Measurements from ENCODE around the gene RFNG. TPM values are rescaled to one million over a fixed set of nuclear protein-coding genes. Genes with fewer than 3 reads are reported as not detected.

The RFNG gene
- total and polyA plus RNA-seq, 2 of the 13 experiments (the other 11 are each of a cell fraction or from before 2014, with no cell fraction given), result 61.4 to 64.0 TPM

- TF ChIP-seq ASH2L (IDR thresholded peaks at IDR 0.05; ENCODE audit: insufficient read length, low read depth, low read length) (peak; percentile 74), ARNTL (CRISPR knock-in tag; IDR thresholded peaks at IDR 0.05) (peak; percentile 61; the same call in 1 of the 2 replicates), TBP (CRISPR knock-in tag; IDR thresholded peaks at IDR 0.05) (no peak), RXRA (CRISPR knock-in tag; IDR thresholded peaks at IDR 0.05) (peak; percentile 94), ATF7 (IDR thresholded peaks at IDR 0.05) (no peak), ATF7 (CRISPR knock-in tag; IDR thresholded peaks at IDR 0.05) (peak; percentile 68; the same call in 1 of the 2 replicates), ZSCAN21 (CRISPR knock-in tag; IDR thresholded peaks at IDR 0.05; ENCODE audit: borderline replicate concordance) (peak; percentile 88; the same call in 1 of the 2 replicates), SUZ12 (IDR thresholded peaks at IDR 0.05; ENCODE audit: low read depth, low read length) (0 out of 2 replicates have a peak, but pooled peaks have one; percentile 9), ZNF557 (CRISPR knock-in tag; IDR thresholded peaks at IDR 0.05) (no peak), THAP8 (CRISPR knock-in tag; IDR thresholded peaks at IDR 0.05; ENCODE audit: borderline replicate concordance) (no peak; the same call in 1 of the 2 replicates), SOX13 (IDR thresholded peaks at IDR 0.05) (no peak; the same call in 1 of the 2 replicates), SOX13 (CRISPR knock-in tag; conservative IDR thresholded peaks at IDR 0.05 in 1 of 2, IDR thresholded peaks at IDR 0.05 in 1 of 2) (peak in 1 of 2 experiments; percentile 68; a peak in 2 of 4 replicates), CHD4 (IDR thresholded peaks at IDR 0.05; ENCODE audit: borderline replicate concordance, low read length) (0 out of 2 replicates have a peak, but pooled peaks have one; percentile 46), ZFP37 (CRISPR knock-in tag; IDR thresholded peaks at IDR 0.05; ENCODE audit: borderline replicate concordance) (no peak), ZNF180 (CRISPR knock-in tag; IDR thresholded peaks at IDR 0.05; ENCODE audit: borderline replicate concordance, low read depth) (no peak), ZNF33B (CRISPR knock-in tag; IDR thresholded peaks at IDR 0.05) (0 out of 2 replicates have a peak, but pooled peaks have one; percentile 61), KAT2B (IDR thresholded peaks at IDR 0.05; ENCODE audit: borderline replicate concordance, low read depth, low read length) (no peak), ZNF615 (CRISPR knock-in tag; IDR thresholded peaks at IDR 0.05; ENCODE audit: borderline replicate concordance) (0 out of 2 replicates have a peak, but pooled peaks have one; percentile 37), KDM6A (CRISPR knock-in tag; IDR thresholded peaks at IDR 0.05; ENCODE audit: low read depth) (no peak), ELF4 (CRISPR knock-in tag; IDR thresholded peaks at IDR 0.05; ENCODE audit: borderline replicate concordance) (no peak), NPAS2 (CRISPR knock-in tag; IDR thresholded peaks at IDR 0.05; ENCODE audit: borderline replicate concordance) (0 out of 2 replicates have a peak, but pooled peaks have one; percentile 12), RBM39 (IDR thresholded peaks at IDR 0.05; ENCODE audit: low read depth, low read length, poor library complexity, severe bottlenecking) (peak; percentile 71)
- TF ChIP-seq, protein P1, sequence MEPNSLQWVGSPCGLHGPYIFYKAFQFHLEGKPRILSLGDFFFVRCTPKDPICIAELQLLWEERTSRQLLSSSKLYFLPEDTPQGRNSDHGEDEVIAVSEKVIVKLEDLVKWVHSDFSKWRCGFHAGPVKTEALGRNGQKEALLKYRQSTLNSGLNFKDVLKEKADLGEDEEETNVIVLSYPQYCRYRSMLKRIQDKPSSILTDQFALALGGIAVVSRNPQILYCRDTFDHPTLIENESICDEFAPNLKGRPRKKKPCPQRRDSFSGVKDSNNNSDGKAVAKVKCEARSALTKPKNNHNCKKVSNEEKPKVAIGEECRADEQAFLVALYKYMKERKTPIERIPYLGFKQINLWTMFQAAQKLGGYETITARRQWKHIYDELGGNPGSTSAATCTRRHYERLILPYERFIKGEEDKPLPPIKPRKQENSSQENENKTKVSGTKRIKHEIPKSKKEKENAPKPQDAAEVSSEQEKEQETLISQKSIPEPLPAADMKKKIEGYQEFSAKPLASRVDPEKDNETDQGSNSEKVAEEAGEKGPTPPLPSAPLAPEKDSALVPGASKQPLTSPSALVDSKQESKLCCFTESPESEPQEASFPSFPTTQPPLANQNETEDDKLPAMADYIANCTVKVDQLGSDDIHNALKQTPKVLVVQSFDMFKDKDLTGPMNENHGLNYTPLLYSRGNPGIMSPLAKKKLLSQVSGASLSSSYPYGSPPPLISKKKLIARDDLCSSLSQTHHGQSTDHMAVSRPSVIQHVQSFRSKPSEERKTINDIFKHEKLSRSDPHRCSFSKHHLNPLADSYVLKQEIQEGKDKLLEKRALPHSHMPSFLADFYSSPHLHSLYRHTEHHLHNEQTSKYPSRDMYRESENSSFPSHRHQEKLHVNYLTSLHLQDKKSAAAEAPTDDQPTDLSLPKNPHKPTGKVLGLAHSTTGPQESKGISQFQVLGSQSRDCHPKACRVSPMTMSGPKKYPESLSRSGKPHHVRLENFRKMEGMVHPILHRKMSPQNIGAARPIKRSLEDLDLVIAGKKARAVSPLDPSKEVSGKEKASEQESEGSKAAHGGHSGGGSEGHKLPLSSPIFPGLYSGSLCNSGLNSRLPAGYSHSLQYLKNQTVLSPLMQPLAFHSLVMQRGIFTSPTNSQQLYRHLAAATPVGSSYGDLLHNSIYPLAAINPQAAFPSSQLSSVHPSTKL (CRISPR knock-in tag; IDR thresholded peaks at IDR 0.05), result peak; percentile 69
- TF ChIP-seq, protein P2, sequence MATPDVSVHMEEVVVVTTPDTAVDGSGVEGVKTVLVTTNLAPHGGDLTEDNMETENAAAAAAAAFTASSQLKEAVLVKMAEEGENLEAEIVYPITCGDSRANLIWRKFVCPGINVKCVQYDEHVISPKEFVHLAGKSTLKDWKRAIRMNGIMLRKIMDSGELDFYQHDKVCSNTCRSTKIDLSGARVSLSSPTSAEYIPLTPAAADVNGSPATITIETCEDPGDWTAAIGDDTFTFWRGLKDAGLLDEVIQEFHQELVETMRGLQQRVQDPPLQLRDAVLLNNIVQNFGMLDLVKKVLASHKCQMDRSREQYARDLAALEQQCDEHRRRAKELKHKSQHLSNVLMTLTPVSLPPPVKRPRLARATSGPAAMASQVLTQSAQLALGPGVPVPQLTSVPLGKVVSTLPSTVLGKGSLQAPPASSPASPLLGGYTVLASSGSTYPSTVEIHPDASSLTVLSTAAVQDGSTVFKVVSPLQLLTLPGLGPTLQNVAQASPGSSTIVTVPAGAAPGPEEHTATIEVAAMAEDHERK (CRISPR knock-in tag; IDR thresholded peaks at IDR 0.05; ENCODE audit: low read depth), result peak; percentile 68; the same call in 1 of the 2 replicates
Observed at GRCh38 chr17:82065638-82066303, 14.2 kb upstream of the RFNG start, which contains the start of gene DUS1L (continued).
